ENCODE measurements around the gene NEDD1. TPM values are rescaled to one million over a fixed set of nuclear protein-coding genes. Genes with fewer than 3 reads are reported as not detected.

NEDD1 gene
- 17.2 and 19.1 TPM in 2 replicates for total RNA-seq (2021)
- long read RNA-seq, full-length matches to known transcripts = 69 of 134 reads
- long read RNA-seq, partial matches to known transcripts = 22 of 134 reads
- long read RNA-seq, other reads (novel, unspliced or antisense) = 43 of 134 reads

- WGBS (ENCODE audit: extremely low coverage, insufficient read length, low lambda C conversion rate) = no CpG with 5 or more reads among the region's 68 CpGs
- H3K27me3 ChIP-seq (ENCODE audit: insufficient read depth, low read length) = no peaks in the 10 kb centered on the region
- peaks cover 25 to 27% of the 10 kb centered on the region in 2 experiments for H3K4me1 Mint-ChIP-seq
- no peaks in the 10 kb centered on the region; a peak in 1 of 5 replicates for H3K9me3 Mint-ChIP-seq
- H3K23me2 ChIP-seq (ENCODE audit: insufficient read length, low read depth, low read length, poor library complexity, severe bottlenecking) = peaks cover 2% of the 10 kb centered on the region
- H3K4ac ChIP-seq (ENCODE audit: low read depth, low read length) = no peak within 1 kb of the TSS
- no peaks in the 10 kb centered on the region for H3K27me3 Mint-ChIP-seq (ENCODE audit: low read depth)
- peak; percentile 95 for DNase-seq
- no peak within 1 kb of the TSS for H4K8ac ChIP-seq (replicated peaks; ENCODE audit: insufficient read length, low read depth, low read length)
- no peak within 1 kb of the TSS for H2AFZ ChIP-seq (ENCODE audit: low read length)
- no peak within 1 kb of the TSS for H2BK5ac ChIP-seq (ENCODE audit: insufficient read length, low read length)
- no peak within 1 kb of the TSS for H3K27ac ChIP-seq (ENCODE audit: insufficient read length, low read depth, low read length)
- H3K4me3 Mint-ChIP-seq = peak within 1 kb of the TSS; percentile 83 to 92
- H3K27ac Mint-ChIP-seq = peak within 1 kb of the TSS; percentile 89 to 97 (median 93)
- H3K4me1 ChIP-seq (ENCODE audit: insufficient read depth, low read length) = no peaks in the 10 kb centered on the region; the same call in 1 of the 2 replicates
- no peak within 1 kb of the TSS for H4K91ac ChIP-seq (ENCODE audit: insufficient read length, low read depth, low read length)
- H3K4me2 ChIP-seq (ENCODE audit: insufficient read depth, insufficient read length, low read length) = peak within 1 kb of the TSS; percentile 77
- H4K20me1 ChIP-seq (ENCODE audit: control insufficient read depth, insufficient read depth, insufficient read length) = no peaks in the 10 kb centered on the region
- H3K79me1 ChIP-seq (ENCODE audit: insufficient read depth, low read depth, low read length, poor library complexity, severe bottlenecking) = no peaks in the 10 kb centered on the region
- H3K18ac ChIP-seq (ENCODE audit: insufficient read length, low read depth, low read length) = no peak within 1 kb of the TSS
- H2BK20ac ChIP-seq (ENCODE audit: low read depth, low read length, poor library complexity, severe bottlenecking) = no peak within 1 kb of the TSS
- no peak within 1 kb of the TSS for H3K56ac ChIP-seq (ENCODE audit: insufficient read length, low read depth, low read length)
- no peak for TF ChIP-seq CTCF (conservative IDR thresholded peaks at IDR 0.05)
- H3K9me3 ChIP-seq (ENCODE audit: control insufficient read depth, low read depth, low read length) = no peaks in the 10 kb centered on the region
- no peak within 1 kb of the TSS for H2BK15ac ChIP-seq (ENCODE audit: low read depth, low read length)
- H2BK120ac ChIP-seq (ENCODE audit: low read depth, low read length, poor library complexity, severe bottlenecking) = no peak within 1 kb of the TSS
- H3K79me2 ChIP-seq (ENCODE audit: insufficient read depth, low read length) = no peaks in the 10 kb centered on the region
- no peak within 1 kb of the TSS for H3K23ac ChIP-seq (ENCODE audit: insufficient read length, low read depth, low read length)
- no peak within 1 kb of the TSS for H2BK12ac ChIP-seq (ENCODE audit: insufficient read length, low read depth, low read length)
- H3K9ac ChIP-seq (ENCODE audit: extremely low read depth, insufficient read length, low read length) = peak within 1 kb of the TSS; percentile 79
- H3K36me3 Mint-ChIP-seq (ENCODE audit: insufficient read depth in 1 of 3, low read depth in 3 of 3) = peaks cover 0 to 11% (median 4%) of the 10 kb centered on the region in 3 experiments; a peak in 3 of 7 replicates
- H3T11ph ChIP-seq (ENCODE audit: low read length) = no peak within 1 kb of the TSS
- H3K14ac ChIP-seq (ENCODE audit: insufficient read depth, low read length) = peak within 1 kb of the TSS; percentile 23; the same call in 1 of the 2 replicates
- H4K5ac ChIP-seq (ENCODE audit: insufficient read length, low read depth, low read length) = no peak within 1 kb of the TSS
- H2AK5ac ChIP-seq (ENCODE audit: insufficient read length, low read length) = no peak within 1 kb of the TSS
These were observed at the start of gene NEDD1 for GRCh38 chr12:96906849-96907670. Gene NEDD1 (plus strand): TSS chr12:96907257. CDS start chr12:96909760, 2,503 bp downstream.

All from H9 (cell line).